HL-60/S4 treated with phorbol 12-myristate 13-acetate at 8.2 ng/mL for 4 days and 3 days (cell line): Measurements from ENCODE around the gene ZNF491.
"Not testable (repeated sequence)": the region's sequence is repeated elsewhere in the genome, so short reads cannot be mapped to it uniquely, and the experiment has no call there.

Experiments
- in situ Hi-C: fragments of 300-500 bp; cut with MboI; formaldehyde crosslinking; loops from 2 replicates; pipeline ENCODE4 v1.15.0; 2022; ENCODE audit warnings: low sequenced_read_pairs

ZNF491 gene

DNA sequence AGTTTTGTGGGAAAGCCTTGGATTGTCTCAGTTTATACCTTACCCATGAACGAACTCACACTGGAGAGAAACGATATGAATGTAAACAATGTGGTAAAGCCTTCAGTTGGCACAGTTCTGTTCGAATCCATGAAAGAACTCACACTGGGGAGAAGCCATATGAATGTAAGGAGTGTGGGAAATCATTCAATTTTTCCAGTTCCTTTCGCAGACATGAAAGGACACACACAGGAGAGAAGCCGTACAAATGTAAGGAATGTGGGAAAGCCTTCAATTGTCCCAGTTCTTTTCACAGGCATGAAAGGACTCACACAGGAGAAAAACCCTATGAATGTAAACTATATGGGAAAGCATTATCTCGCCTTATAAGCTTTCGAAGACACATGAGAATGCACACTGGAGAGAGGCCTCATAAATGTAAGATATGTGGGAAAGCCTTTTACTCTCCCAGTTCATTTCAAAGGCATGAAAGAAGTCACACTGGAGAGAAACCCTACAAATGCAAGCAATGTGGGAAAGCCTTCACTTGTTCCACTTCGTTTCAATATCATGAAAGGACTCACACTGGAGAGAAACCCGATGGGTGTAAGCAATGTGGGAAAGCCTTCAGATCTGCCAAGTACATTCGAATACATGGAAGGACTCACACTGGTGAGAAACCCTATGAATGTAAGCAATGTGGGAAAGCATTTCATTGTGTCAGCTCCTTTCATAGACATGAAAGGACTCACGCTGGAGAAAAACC lies 8.2 kb downstream of the ZNF491 start:
- in situ Hi-C loops, result no loop called here

DNA sequence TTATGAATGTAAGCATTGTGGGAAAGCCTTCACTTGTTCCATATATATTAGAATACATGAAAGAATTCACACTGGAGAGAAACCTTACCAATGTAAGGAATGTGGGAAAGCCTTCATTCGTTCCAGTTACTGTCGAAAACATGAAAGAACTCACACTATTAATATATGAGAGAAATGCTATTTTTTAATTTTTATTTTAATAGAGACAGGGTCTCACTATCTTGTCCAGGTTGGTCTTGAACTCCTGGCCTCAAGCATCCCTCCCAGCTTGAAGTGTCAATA lies 8.7 kb downstream of the ZNF491 start:
- in situ Hi-C loops, result no loop called here

DNA sequence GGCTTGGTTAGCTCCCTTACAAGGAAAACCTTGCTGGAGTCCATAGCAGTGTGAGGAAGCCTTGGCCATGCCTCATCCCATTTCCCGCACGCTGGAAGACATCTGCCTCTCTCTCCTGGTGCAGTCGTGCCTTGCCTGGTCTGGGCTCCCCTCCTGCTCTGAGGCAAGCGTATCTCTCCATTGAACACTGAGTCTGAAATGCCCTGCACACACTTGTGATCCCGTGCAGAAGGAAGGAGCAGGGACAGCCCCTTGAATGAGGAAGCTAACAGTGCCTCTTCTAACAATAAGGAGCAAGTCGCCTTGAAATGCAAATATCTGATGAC lies 15.3 kb downstream of the ZNF491 start:
- in situ Hi-C loops, result no loop called here

DNA sequence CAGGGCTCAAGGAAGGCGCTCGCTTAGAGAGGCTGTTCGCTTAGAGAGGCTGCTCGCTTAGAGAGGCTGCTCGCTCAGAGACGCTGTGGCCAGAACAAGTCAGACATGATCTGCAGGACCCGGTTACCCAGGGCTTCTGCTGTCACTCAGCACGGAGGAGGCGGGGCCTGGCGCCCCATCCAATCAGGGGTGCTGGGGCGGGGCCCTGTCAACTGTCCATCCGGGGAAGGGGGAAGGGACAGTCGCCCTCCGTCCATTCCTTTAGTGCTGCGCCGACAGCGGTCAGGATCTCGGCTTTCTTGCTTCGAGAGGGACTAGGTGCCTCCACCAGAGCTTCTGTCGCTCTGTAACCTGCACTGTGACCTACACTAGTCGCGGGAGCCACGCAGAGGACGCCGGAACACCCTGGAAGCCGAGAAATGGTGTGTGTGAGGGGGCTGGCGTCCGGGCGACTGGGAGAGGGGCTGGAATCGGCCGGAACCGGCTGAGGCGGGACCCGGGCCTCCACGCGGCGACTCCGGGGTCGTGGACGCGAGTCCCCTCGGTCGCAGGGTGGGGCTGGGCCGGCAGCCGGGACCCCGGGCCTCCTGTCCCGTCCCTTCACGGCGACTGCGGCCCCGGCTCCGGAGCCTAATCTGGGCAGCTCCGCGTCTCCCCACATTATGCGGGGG lies 15.8 kb downstream of the ZNF491 start, which contains the start of gene ZNF440:
Gene ZNF440, plus strand, starts transcription at position 245 of the 671 bp plus-strand sequence. Its CDS starts 175 bp downstream, at position 420.
- in situ Hi-C loops, result no loop called here

DNA sequence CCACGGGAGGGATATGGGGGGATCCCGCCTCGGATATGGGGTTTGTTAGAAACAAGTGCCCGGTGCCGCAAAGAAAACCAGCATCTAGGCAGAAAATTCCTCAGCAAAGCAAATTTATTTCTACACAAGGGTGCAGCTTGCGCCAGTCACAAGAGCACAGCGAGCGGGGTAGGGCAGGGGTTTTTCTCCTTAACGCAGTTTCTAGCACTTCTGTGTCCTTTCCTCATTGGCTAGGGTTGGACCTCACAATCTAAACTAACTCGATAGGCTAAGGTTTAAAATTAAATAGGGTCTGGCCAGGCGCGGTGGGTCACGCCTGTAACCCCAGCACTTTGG lies 16.3 kb downstream of the ZNF491 start:
- in situ Hi-C loops, result no loop called here

DNA sequence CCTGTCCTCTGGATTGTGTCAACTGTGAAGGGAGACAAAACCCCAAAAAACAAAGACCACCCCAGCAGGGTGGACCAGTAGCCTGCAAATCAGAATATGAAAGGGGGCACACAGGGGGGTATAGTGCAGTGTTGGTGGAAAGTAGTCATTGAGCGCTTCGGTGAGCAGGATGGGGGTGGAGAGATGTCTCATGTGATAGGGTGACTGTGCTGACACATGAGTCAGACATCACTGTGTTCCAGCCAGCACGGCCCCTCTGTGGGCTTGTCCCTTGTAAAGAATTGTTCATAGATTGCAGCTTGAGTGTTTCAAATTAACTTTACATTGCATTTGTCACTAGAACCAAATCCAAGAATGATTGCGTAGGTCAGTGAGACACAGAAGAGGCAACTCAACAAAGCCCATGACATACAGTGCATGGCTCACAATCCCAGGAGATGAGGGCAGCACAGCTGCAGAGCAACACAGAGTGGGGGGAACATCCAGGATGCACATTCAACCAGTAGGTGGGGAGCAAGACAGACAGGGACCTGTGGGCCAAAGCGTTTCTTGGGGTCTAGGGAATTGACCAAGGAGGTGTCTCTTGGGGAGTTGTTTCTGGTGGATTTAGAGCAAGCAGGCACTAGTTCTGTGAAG lies 23.3 kb downstream of the ZNF491 start:
- in situ Hi-C loops, result no loop called here

DNA sequence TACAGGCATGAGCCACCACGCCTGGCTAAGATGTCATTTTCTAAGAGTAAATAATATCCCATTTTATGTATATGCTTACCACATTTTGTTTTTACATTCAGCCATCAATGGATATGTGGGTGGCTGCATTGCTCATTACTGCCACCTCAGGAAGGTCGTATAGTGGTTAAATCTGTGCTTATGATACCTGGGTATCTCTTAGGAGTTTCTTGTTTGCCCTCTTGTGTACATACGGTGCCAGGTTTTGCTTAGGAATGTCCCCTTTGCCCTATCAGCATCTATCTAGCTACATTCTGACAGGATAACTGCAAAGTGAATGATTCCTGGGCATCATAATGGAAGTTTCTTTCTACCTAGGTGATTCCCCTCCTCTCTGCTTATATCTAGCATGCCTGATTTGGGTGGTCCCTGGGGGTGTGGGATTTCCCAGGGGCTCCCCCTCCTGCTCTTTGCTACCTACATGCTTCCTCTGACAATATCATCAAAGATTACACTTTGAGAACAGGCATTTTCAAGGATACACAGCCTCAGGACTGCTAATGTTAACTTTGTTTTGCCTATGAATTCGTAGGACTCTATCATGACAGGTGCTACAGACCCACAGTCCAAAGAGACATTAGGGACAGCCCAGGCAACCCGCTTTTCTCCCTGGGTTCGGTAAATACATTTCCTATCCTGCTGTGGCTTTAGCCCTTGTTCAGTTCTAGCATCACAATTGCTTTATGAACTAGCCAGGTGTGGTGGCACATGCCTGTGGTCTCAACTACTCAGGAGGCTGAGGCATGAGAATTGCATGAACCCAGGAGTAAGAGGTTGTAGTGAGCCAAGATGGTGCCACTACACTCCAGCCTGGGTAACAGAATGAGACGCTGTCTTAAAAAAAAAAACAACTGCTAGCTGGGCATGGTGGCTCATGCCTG lies 30.9 kb downstream of the ZNF491 start:
- in situ Hi-C loops, result not testable (repeated sequence)

DNA sequence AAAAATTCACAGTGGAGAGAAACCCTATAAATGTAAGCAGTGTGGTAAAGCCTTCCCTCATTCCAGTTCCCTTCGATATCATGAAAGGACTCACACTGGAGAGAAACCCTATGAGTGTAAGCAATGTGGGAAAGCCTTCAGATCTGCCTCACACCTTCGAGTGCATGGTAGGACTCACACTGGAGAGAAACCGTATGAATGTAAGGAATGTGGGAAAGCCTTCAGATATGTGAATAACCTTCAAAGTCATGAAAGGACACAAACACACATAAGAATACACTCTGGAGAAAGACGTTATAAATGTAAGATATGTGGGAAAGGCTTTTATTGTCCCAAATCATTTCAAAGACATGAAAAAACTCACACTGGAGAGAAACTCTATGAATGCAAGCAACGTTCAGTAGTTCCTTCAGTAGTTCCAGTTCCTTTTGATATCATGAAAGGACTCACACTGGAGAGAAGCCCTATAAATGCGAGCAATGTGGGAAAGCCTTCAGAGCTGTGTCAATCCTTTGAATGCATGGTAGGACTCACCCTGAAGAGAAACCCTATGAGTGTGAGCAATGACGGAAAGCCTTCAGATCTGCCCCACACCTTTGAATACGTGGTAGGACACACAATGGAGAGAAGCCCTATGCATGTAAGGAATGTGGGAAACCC lies 34.1 kb downstream of the ZNF491 start:
- in situ Hi-C loops, result no loop called here

DNA sequence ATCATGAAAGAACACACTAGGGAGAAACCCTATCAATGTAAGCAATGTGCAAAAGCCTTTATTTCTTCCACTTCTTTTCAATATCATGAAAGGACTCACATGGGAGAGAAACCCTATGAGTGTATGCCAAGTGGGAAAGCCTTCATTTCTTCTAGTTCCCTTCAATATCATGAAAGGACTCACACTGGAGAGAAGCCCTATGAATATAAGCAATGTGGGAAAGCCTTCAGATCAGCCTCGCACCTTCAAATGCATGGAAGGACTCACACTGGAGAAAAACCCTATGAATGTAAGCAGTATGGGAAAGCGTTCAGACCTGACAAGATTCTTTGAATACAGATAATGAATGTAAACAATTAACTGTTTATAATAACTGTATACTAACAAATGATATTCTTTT lies 35.2 kb downstream of the ZNF491 start:
- in situ Hi-C loops, result no loop called here

DNA sequence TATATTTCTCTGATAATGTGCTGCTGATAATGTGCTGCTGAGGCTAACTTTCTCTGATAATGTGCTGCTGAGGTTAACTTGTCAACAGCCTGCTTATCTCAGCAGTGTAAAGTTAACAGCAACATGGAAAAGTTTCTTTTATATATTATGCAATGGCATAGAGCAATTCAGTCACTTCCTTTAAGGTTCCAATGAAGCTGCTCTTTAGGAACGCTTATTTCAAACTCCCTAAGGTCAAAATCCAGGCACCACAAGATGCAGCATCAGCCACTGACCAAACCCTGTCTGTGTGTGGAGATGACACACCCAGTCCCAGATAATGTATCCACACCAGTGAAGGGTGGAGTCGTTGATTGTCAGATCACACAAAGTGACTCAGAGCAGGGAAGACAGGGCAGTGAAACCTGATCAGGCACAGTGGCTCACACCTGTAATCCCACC lies 37.3 kb downstream of the ZNF491 start:
- in situ Hi-C loops, result not testable (repeated sequence)

DNA sequence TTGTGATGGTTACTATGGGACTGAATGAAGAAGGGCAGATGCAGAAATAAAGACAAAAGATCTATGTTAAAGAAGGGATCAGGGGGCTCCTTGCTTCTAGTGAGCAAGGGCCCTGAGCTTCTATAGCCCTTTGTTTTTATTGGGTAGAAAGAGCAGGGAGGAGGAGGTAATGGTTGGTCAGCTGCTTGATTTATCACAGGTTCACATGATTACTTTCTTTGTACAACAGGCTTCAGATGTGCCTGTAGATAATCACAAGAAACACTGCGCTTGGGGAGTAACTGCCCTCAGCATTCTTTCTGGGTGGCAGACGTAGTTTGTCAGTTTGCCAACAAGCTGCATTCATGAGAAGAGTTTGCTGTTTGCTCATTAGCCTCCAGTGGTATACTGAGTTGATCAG lies 45.4 kb downstream of the ZNF491 start:
- in situ Hi-C loops, result no loop called here

DNA sequence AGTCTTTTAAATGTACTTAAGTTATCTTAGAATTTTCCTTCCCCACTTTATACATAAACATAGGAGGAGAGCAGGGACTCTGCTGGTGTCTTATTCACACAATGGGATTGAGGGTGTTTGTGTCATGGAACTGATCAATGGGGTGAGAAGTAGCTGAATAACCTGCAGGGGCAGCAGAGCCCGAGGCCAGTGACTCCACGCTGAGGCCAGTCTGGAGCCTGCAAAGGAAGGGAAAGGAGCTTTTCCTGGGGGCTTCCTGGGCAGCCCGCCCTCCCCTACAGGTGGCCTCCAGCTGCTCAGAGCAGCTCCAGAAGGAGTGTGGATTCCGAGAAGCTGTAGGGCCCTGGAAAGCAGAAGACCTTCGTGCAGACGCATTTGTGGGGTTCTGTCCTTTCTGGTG lies 49.3 kb downstream of the ZNF491 start:
- in situ Hi-C loops, result not testable (repeated sequence)

DNA sequence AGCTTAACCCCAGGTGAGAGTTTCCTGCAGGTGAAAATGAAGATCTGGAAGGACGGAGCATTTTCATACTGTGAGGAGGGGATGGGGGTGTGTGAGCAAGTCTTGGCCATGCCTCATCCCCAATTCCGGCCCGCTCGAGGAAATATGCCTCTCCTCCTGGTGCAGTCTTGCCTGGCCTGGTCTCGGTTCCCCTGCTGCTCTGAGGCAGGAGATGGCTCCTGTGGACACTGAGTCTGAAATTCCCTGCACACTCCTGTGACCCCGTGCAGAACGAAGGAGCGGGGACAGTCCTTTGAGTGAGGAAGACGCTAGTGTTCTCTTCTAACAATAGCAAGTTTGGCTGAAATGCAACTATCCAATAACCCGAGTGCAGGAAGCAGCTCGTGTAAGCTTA lies 49.9 kb downstream of the ZNF491 start:
- in situ Hi-C loops, result no loop called here

DNA sequence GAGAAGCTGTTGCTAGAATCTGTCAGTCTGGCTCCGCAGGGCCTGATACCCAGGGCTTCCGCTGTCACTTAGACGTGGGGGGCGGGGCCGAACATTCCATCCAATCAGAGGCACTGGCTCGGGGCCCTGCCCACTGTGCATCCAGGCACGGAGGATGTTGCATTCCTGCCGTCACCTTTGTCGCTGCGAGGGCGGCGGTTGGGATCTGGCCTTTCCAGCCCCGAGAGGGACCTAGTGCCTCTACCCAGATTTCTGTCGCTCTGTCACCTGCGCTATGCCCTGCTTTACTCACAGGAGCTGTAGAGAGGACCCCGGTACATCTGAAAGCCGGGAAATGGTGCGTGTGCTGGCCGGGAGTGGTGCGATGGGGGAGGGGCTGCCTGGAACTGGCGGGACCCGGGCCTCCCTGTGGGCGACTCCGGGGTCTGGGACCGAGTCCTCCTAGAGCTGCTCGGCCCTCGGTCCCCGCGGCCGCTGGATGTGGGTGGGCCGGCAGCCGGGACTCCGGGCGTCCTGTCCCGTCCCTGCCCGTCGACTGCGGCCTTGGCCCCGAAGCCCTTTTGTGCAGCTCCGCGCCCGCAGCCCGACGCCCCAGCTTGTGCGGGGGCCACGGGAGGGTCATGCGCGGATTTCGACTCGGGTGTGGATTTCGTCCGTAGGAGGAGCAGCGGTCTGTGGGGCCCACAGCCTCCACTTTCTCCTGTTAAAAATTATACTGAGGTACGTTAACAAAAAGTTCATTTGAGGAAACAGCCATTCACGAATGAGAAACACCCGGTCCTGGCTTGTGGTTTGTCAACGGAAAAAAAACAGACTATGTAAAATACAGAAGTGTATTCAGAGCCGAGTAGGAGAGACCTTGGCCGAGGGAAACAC lies 50.5 kb downstream of the ZNF491 start, which contains the start of gene ZNF439:
Gene ZNF439, plus strand, starts transcription at position 133 of the 876 bp plus-strand sequence. Its CDS starts 142 bp downstream, at position 275.
- in situ Hi-C loops, result no loop called here

DNA sequence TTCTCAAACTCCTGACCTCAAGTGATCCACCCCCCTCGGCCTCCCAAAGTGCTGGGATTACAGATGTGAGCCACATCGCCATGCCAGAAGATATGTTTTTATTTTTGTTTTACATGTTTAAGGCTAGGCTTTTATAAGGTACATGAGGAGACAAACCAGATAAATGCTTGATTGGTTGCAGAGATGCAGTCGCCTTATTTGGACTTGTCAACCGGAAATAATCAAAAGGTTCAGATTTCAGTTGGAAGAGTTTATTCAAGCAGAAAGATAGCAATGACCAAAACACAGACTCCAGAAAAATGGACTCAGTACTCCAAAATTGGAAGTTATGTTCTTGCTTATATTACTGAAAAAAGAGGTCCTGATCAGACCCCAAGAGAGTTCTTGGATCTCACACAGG lies 52.0 kb downstream of the ZNF491 start:
- in situ Hi-C loops, result not testable (repeated sequence)

DNA sequence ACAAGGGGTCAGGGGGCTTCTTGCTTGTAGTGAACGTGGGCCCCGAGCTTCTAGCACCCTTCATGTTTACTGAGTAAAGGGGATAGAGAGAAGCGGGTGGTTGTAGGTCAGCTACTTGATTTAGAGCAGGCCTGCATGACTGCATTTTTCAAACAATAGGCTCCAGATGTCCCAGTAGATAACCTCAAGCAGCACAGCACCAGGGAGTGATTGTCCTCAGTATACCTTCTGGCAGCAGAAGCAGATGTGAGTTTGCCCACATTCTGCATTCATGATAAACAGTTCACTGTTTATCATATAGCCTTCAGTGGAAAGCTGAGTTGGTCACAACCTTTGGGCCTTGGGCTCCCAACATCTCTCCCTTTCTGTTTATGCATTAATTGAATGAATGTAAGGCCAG lies 55.0 kb downstream of the ZNF491 start:
- in situ Hi-C loops, result no loop called here

DNA sequence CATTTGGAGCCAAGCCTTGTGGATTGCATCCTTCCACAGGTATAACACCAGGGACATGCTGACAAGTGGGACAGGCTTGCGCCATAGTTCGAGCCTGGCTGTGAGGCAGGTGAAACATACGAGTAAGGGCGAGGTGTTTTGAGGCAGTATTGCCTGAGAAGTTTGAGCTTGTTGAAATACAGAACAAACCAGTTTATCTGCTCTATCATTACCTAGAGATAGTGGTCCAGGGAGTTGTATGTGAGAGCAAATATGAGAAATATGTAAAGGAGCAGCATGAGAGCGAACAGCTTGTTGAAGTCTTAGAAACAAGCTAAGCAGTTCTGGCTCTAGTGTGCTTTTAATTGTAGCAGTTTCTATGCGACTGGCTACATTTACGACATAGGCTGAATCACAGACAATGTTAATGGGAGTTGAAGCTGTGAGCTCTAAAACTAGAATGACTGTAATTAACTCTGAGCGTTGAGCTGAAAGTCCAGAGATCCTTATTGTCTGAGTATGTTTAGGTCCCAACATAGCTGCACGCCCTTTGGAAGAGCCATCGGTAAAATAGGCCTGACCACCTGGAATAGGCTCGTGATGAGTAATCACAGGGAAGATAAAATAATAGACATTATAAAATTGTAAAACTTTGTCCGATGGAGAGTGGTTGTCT lies 58.4 kb downstream of the ZNF491 start:
- in situ Hi-C loops, result no loop called here
